Esophagus muscularis mucosa (tissue), 3 donors: Measurements from ENCODE around the gene S100A12.

Experiments used
- POLR2AphosphoS5 ChIP-seq, 2 donors: sonication (generic); formaldehyde crosslinking; IDR thresholded peaks; one replicate each; pipeline ENCODE4 v1.6.1; 2017; ENCODE audit warnings: antibody characterized with exemption in 2 of 2
- TF ChIP-seq, protein P1 (sequence below), 3 experiments: fragments of 200-600 bp in 2 of 3; fragments of 450-650 bp in 1 of 3; sonication (generic) in 2 of 3; IDR thresholded peaks; one replicate each; pipeline ENCODE4 v1.5.1; 2017 to 2019; ENCODE audit warnings: antibody characterized with exemption in 3 of 3, mild to moderate bottlenecking in 2 of 3, moderate library complexity in 1 of 3

DNA sequence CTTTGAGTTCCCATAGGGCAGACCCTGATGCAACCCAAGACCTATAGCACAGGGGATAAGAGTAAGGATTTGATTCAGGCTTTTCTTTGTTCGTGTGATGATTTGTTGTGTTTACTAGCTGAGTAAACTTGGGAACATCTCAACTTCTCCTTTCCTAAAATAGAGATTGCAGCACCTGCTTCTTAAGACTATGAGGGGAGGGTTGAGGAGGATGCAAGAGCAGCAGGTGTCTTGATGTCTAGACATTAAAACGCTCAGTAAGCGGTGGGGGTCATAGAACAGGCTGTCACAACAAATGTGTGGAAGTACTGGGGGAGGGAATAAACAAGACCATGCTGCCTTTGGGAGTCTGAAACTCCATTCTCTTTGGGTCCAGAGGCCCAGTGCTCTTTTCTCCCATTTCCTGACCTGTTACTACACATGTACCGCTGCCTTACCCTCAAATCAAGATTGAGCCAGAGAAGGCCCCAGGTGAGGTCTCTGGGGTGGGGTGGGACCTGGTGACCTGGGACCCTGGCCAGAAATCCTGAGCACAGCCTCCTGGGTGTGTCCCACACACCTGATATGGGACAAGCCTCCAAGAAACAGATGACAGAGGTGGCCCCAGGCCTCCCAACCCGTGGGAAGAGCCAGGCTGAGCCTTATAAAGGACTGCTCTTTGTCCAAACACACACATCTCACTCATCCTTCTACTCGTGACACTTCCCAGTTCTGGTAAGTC lies 40.6 kb upstream of the S100A12 start, which contains the start of gene S100A7A:
- TF ChIP-seq POLR2AphosphoS5 (IDR thresholded peaks at IDR 0.05), result no peak
- TF ChIP-seq, protein P1, sequence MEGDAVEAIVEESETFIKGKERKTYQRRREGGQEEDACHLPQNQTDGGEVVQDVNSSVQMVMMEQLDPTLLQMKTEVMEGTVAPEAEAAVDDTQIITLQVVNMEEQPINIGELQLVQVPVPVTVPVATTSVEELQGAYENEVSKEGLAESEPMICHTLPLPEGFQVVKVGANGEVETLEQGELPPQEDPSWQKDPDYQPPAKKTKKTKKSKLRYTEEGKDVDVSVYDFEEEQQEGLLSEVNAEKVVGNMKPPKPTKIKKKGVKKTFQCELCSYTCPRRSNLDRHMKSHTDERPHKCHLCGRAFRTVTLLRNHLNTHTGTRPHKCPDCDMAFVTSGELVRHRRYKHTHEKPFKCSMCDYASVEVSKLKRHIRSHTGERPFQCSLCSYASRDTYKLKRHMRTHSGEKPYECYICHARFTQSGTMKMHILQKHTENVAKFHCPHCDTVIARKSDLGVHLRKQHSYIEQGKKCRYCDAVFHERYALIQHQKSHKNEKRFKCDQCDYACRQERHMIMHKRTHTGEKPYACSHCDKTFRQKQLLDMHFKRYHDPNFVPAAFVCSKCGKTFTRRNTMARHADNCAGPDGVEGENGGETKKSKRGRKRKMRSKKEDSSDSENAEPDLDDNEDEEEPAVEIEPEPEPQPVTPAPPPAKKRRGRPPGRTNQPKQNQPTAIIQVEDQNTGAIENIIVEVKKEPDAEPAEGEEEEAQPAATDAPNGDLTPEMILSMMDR (IDR thresholded peaks at IDR 0.05), result no peak
